Stimulated activated CD8-positive, alpha-beta memory T cell treated with anti-CD3 and anti-CD28 coated beads, Interleukin-7, amount 100 ng/mL, for 48 hours (primary cell): Measurements from ENCODE around the gene MAP3K20.
"Not testable (repeated sequence)": the region's sequence is repeated elsewhere in the genome, so short reads cannot be mapped to it uniquely, and the experiment has no call there.

Experiments
- DNase-seq, 2 donors: peaks; one replicate each; pipeline ENCODE4 v3.0.0-alpha.2; 2020; ENCODE audit warnings: low read depth in 1 of 2; ENCODE audit errors: extremely low read depth in 1 of 2

MAP3K20 gene

GRCh38 chr2:173264151-173264550 is 188.5 kb downstream of the MAP3K20 start:
- DNase-seq: no peak

GRCh38 chr2:173264603-173265366 is 189.1 kb downstream of the MAP3K20 start:
- DNase-seq: no peak

DNA sequence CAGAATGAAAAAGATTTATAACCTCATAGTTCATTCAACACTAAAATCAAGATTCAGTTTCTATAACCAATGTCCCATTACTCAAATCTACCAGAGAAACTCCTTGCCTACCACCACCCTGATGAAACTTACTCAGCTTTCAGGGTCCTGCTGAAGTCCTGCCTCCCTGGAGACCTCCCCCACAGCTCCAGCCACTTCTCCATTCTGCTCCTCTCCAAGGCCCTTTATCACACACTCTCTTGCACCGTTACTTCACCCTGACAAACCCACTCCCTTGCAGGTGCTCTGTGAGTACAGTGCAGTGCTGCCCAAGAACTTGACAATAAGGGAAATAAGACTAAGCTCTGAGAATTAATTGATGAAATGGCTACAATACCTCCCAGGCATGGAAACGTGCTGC is 195.5 kb downstream of the MAP3K20 start:
- no peak for DNase-seq

GRCh38 chr2:173271825-173272224 is 196.2 kb downstream of the MAP3K20 start:
- DNase-seq: no peak

- DNase-seq: no peak
Observed at GRCh38 chr2:173272849-173273248, 197.2 kb downstream of the MAP3K20 start.

DNA sequence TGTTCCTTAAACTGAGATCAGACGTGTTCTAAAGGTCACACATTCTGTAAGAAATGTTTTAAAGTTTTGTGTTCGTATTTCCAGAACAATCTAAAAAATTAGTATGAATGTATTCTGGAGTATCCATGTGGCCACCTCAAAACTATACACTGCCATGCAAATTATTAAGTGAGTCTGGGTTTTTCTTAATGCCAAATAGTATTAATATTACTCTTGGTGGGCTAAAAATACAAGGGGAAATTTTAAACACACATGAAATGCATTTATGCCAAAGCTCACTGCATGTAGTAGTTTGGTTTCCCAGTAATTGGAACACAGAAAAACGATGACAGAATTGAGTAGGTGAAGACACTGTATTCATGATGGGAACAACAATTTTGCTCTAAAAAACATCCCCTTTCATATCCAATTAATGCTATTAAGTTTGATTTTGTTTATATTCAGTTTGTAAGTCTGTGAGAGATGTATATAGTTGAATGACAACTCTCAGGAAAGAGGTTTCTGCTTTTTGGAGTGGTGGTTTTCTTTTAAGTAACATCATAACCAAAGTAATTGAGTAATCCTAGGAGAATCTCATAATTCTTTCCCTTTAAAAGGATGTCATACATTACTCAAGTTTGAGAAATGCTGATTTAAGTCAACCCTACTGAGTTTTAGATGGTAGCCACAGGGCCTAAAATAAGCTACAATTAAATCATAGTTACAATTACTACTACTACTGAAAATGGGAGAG is 203.3 kb downstream of the MAP3K20 start:
- no peak for DNase-seq

- no peak for DNase-seq
Observed at GRCh38 chr2:173279527-173279868, 203.9 kb downstream of the MAP3K20 start.

GRCh38 chr2:173280853-173281252 is 205.2 kb downstream of the MAP3K20 start:
- no peak for DNase-seq

- not testable (repeated sequence) for DNase-seq
Observed at GRCh38 chr2:173281898-173282297, 206.3 kb downstream of the MAP3K20 start.

- no peak for DNase-seq
Observed at GRCh38 chr2:173282795-173283545, 207.3 kb downstream of the MAP3K20 start.

- no peak for DNase-seq
Observed at GRCh38 chr2:173286153-173286809, 210.6 kb downstream of the MAP3K20 start.

- no peak for DNase-seq
Observed at GRCh38 chr2:173287594-173287993, 211.9 kb downstream of the MAP3K20 start.

GRCh38 chr2:173288561-173288960 is 212.9 kb downstream of the MAP3K20 start:
- peak in 1 of 2 donors; percentile 30 for DNase-seq

- DNase-seq: no peak
Observed at GRCh38 chr2:173290046-173290445, 214.4 kb downstream of the MAP3K20 start.

GRCh38 chr2:173290518-173290917 is 214.9 kb downstream of the MAP3K20 start:
- no peak for DNase-seq

DNA sequence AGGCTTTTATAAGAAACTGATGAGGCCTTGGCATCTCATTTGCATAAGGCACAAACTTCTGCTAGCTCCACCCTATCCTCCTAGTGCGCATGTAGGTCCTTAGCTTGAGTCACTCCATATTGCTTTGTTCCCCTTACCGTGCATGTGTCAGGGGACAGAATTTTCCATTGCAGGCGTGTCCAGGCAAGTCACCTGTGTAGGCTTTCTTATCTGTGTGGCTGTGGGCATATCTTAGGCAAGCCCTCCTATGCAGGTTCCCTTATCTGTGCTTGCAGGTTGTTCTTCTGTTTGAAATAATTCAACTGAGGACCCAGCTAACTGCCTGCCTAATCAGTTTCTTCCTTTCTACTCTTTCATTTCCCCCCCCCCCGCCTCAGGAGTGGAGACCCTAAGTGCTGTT is 215.8 kb downstream of the MAP3K20 start:
- no peak for DNase-seq

DNA sequence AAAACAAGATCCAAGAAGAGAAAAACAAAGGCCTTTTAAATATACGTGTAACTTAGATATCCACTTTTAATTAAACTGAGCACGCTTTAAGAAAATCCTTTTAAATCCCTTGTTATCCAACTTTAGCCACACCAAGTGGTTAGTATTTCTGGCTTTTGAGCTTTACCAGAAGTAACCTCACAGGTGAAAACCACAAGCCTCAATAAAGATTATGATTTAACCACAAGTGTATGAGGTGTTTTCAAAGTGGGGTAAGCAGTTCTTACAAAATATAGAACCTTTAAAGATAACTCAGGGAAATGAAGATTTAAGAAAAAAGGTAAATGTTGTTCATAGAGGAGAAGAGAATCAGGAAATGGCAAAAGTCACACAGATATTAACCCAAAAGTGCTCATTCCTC is 220.6 kb downstream of the MAP3K20 start:
- no peak for DNase-seq

DNA sequence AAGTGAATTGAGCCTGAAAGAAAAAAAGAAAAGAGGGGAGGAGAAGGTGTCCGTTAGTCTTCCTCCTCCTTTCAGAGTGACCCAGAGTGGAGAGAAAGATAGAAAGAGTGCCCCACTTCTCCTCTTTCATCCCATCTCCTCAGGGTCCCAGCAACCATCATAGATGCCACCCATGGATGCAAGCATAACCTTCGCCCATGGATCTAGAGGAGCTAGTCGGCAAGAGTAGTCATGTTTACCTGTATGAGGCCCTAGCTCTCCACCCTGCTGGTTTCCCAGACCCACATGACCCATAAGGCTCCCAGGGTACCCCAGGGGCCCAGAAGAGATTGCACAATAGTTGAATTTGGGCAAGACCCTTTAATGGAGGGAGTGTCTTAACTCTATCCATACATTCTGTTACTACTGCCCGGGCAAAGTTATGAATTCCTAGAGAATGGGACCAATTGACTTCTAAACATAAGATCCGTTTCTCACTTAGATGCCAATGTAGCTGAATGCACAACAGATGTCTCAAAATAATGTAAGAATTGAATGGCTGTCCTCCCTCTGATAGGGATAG is 223.0 kb downstream of the MAP3K20 start:
- no peak for DNase-seq

- no peak for DNase-seq
Observed at GRCh38 chr2:173299764-173300163, 224.1 kb downstream of the MAP3K20 start.

DNA sequence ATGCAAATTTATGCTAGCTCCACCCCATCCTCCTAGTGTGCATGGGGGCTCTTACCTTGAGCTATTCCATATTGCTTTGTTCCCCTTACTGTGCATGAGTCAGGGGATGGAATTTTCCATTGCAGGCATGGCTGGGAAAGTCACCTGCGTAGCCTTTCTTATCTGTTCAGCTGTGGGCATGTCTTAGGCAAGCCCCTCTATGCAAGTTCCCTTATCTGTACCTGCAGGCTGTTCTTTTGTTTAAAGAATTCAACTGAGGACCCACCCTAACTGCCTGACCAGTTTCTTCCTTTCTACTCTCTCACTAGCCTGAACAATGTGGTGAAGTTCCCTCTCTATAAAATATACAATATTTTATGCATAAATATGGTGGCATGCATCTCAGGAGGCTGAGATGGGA is 224.8 kb downstream of the MAP3K20 start:
- DNase-seq: no peak

- DNase-seq: not testable (repeated sequence)
Observed at GRCh38 chr2:173301549-173301948, 225.9 kb downstream of the MAP3K20 start.
